Uterus (tissue), 2 donors: Measurements from ENCODE around the gene CIBAR2.

Source experiments
- POLR2A ChIP-seq, 2 donors: fragments of 450-650 bp; IDR thresholded peaks; one replicate each; pipeline ENCODE4 v1.6.1; 2016; ENCODE audit warnings: antibody characterized with exemption in 2 of 2, mild to moderate bottlenecking in 1 of 2, moderate library complexity in 1 of 2
- TF ChIP-seq, protein P1 (sequence below), 4 experiments: fragments of 200-600 bp in 2 of 4; fragments of 450-650 bp in 2 of 4; sonication (generic) in 2 of 4; IDR thresholded peaks; one replicate each; pipeline ENCODE4 v1.5.1; 2016 to 2019; ENCODE audit warnings: antibody characterized with exemption in 4 of 4, mild to moderate bottlenecking in 2 of 4, moderate library complexity in 1 of 4

DNA sequence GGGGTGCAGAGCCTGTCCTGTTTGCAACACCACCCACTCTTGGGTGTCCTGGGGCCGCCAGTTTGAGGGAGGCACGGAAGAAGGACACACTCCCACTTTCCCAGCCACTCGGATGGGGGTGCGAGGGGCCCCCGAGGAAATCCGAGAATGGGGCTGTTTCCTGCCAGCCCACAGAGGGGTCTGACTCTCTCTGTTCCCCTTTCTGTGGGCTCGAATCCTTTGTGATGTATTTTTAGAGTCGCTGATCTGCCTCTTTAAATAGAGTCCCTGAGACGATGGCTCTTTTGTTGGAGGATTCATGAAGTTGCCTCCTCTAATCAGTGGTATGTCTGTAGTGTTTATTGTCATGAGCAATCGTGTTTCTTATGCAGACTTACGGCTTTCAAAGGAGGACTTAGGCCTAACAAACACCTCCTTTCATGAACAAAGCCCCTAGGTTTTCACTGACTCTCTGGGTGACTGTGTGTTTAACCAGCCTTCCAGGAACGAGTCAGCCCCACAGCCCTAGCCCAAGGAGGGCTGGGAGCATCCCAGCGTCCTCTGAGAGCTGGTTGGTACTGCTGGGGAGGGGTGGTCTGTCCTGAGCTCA is 29.1 kb downstream of the CIBAR2 start:
- TF ChIP-seq, protein P1, sequence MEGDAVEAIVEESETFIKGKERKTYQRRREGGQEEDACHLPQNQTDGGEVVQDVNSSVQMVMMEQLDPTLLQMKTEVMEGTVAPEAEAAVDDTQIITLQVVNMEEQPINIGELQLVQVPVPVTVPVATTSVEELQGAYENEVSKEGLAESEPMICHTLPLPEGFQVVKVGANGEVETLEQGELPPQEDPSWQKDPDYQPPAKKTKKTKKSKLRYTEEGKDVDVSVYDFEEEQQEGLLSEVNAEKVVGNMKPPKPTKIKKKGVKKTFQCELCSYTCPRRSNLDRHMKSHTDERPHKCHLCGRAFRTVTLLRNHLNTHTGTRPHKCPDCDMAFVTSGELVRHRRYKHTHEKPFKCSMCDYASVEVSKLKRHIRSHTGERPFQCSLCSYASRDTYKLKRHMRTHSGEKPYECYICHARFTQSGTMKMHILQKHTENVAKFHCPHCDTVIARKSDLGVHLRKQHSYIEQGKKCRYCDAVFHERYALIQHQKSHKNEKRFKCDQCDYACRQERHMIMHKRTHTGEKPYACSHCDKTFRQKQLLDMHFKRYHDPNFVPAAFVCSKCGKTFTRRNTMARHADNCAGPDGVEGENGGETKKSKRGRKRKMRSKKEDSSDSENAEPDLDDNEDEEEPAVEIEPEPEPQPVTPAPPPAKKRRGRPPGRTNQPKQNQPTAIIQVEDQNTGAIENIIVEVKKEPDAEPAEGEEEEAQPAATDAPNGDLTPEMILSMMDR (IDR thresholded peaks at IDR 0.05) = no peak
- TF ChIP-seq POLR2A (IDR thresholded peaks at IDR 0.05) = no peak
